ENCODE measurements around the gene TYRO3.
"Not testable (repeated sequence)": the region's sequence is repeated elsewhere in the genome, so short reads cannot be mapped to it uniquely, and the experiment has no call there.

The TYRO3 gene

GRCh38 chr15:41554915-41555314 lies 4.1 kb upstream of the TYRO3 start:
- no peak for DNase-seq

- no peak for DNase-seq
These were observed 2.3 kb upstream of the TYRO3 start for GRCh38 chr15:41556677-41557076.

GRCh38 chr15:41557673-41558399 lies 1.2 kb upstream of the TYRO3 start:
- DNase-seq = peak; percentile 66

GRCh38 chr15:41559239-41559782 lies 299 bp downstream of the TYRO3 start:
- DNase-seq = no peak

GRCh38 chr15:41560572-41560874 lies 1.5 kb downstream of the TYRO3 start:
- DNase-seq = no peak

GRCh38 chr15:41561104-41561776 lies 2.2 kb downstream of the TYRO3 start:
- no peak for DNase-seq

- DNase-seq = no peak
These were observed 2.7 kb downstream of the TYRO3 start for GRCh38 chr15:41561777-41562145.

- DNase-seq = no peak
These were observed 3.2 kb downstream of the TYRO3 start for GRCh38 chr15:41562244-41562643.

GRCh38 chr15:41562784-41563198 lies 3.8 kb downstream of the TYRO3 start:
- no peak for DNase-seq

GRCh38 chr15:41564286-41564959 lies 5.4 kb downstream of the TYRO3 start:
- no peak for DNase-seq

GRCh38 chr15:41564960-41565502 lies 6.0 kb downstream of the TYRO3 start:
- no peak for DNase-seq

- DNase-seq = no peak
These were observed 6.7 kb downstream of the TYRO3 start for GRCh38 chr15:41565702-41566101.

- no peak for DNase-seq
These were observed 7.3 kb downstream of the TYRO3 start for GRCh38 chr15:41566121-41566885.

- DNase-seq = no peak
These were observed 8.2 kb downstream of the TYRO3 start for GRCh38 chr15:41567261-41567660.

GRCh38 chr15:41567862-41568261 lies 8.8 kb downstream of the TYRO3 start:
- no peak for DNase-seq

GRCh38 chr15:41568350-41569017 lies 9.5 kb downstream of the TYRO3 start:
- DNase-seq = no peak

GRCh38 chr15:41569232-41569631 lies 10.2 kb downstream of the TYRO3 start:
- DNase-seq = not testable (repeated sequence)

- no peak for DNase-seq
These were observed 11.8 kb downstream of the TYRO3 start for GRCh38 chr15:41570764-41571163.

GRCh38 chr15:41571948-41572347 lies 12.9 kb downstream of the TYRO3 start:
- DNase-seq = no peak

- DNase-seq = no peak
These were observed 13.9 kb downstream of the TYRO3 start for GRCh38 chr15:41572866-41573265.

- no peak for DNase-seq
These were observed 14.4 kb downstream of the TYRO3 start for GRCh38 chr15:41573396-41573795.

GRCh38 chr15:41574158-41574557 lies 15.1 kb downstream of the TYRO3 start:
- DNase-seq = no peak
